C4-2B (cell line): ENCODE results near the gene CHMP5.

Experiments
- CTCF ChIP-seq: fragments of 450-650 bp; conservative IDR thresholded peaks from 2 replicates; pipeline ENCODE4 v1.5.1; 2017; ENCODE audit warnings: mild to moderate bottlenecking
- ZFX ChIP-seq: fragments of 450-650 bp; IDR thresholded peaks from 2 replicates; pipeline ENCODE4 v1.6.1; 2017

GRCh38 chr9:33236571-33236970 is 28.3 kb upstream of the CHMP5 start:
- TF ChIP-seq ZFX (no peak), CTCF (no peak)
